Osteocyte (in vitro differentiated cells): Measurements from ENCODE around the gene DROSHA. TPM values are rescaled to one million over a fixed set of nuclear protein-coding genes. Genes with fewer than 3 reads are reported as not detected.

Experiments
- DNase-seq: peaks from one replicate; pipeline ENCODE4 v3.0.0; 2021; ENCODE audit warnings: mixed read lengths; ENCODE audit not compliant: unreplicated experiment; ENCODE audit errors: extremely low spot score
- H3K27ac Mint-ChIP-seq: one replicate; pipeline ENCODE4 v1.8.0; 2021; ENCODE audit warnings: mild to moderate bottlenecking, mixed read lengths; ENCODE audit not compliant: unreplicated experiment
- H3K27me3 Mint-ChIP-seq: one replicate; pipeline ENCODE4 v1.8.0; 2021; ENCODE audit warnings: mixed read lengths; ENCODE audit not compliant: unreplicated experiment
- H3K36me3 Mint-ChIP-seq: one replicate; pipeline ENCODE4 v1.8.0; 2021; ENCODE audit warnings: mixed read lengths; ENCODE audit not compliant: unreplicated experiment
- H3K4me1 Mint-ChIP-seq: one replicate; pipeline ENCODE4 v1.8.0; 2021; ENCODE audit warnings: mixed read lengths; ENCODE audit not compliant: unreplicated experiment
- H3K4me3 Mint-ChIP-seq: one replicate; pipeline ENCODE4 v1.8.0; 2021; ENCODE audit warnings: mild to moderate bottlenecking, moderate library complexity, mixed read lengths; ENCODE audit not compliant: unreplicated experiment
- H3K9me3 Mint-ChIP-seq: one replicate; pipeline ENCODE4 v1.8.0; 2021; ENCODE audit warnings: mixed read lengths; ENCODE audit not compliant: unreplicated experiment
- total RNA-seq: library from RNA; stranded (reverse); gene quantifications from 2 replicates; pipeline ENCODE4 v1.2.1, GENCODE V29; 2021
- TF ChIP-seq, protein P1 (sequence below): fragments of 200-600 bp; sonication (generic); IDR thresholded peaks from 2 replicates; pipeline ENCODE4 v1.5.0; 2021; ENCODE audit warnings: antibody characterized with exemption, mild to moderate bottlenecking, moderate library complexity

DROSHA gene
- total RNA-seq, 1 donor from 2014 or later: 70.9 TPM

- H3K27me3 Mint-ChIP-seq: no peaks in the 10 kb centered on the region
- no peaks in the 10 kb centered on the region for H3K36me3 Mint-ChIP-seq
- H3K9me3 Mint-ChIP-seq: no peaks in the 10 kb centered on the region
- H3K4me1 Mint-ChIP-seq: peaks cover 18% of the 10 kb centered on the region
- TF ChIP-seq, protein P1, sequence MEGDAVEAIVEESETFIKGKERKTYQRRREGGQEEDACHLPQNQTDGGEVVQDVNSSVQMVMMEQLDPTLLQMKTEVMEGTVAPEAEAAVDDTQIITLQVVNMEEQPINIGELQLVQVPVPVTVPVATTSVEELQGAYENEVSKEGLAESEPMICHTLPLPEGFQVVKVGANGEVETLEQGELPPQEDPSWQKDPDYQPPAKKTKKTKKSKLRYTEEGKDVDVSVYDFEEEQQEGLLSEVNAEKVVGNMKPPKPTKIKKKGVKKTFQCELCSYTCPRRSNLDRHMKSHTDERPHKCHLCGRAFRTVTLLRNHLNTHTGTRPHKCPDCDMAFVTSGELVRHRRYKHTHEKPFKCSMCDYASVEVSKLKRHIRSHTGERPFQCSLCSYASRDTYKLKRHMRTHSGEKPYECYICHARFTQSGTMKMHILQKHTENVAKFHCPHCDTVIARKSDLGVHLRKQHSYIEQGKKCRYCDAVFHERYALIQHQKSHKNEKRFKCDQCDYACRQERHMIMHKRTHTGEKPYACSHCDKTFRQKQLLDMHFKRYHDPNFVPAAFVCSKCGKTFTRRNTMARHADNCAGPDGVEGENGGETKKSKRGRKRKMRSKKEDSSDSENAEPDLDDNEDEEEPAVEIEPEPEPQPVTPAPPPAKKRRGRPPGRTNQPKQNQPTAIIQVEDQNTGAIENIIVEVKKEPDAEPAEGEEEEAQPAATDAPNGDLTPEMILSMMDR: no peak
- no peak overlapping the region for H3K27ac Mint-ChIP-seq
- H3K4me3 Mint-ChIP-seq: no peak overlapping the region
- DNase-seq: no peak
Measured at GRCh38 chr5:31378838-31379237, 153.1 kb downstream of the DROSHA start.

DNA sequence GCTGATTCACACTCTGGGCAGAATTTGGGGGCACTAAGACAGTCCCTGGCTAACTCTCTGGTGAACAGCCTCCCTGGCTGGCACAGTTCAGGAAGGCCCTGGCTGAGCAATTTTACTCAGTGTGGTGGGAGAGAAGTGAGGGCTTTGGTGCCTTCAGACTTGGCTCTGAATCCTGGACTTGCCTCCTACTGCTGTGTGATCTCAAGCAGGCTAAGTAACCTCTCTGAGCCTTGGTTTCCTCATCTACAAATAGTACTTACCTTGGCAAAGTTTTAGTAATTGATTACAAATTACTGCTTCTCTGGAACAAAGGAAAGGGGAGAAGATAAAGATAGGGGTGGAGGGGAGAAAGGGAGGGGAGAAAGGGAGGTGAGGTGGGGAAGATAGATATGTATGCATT lies 153.8 kb downstream of the DROSHA start:
- Mint-ChIP-seq H3K36me3 (no peaks in the 10 kb centered on the region), H3K27ac (no peak overlapping the region)
- DNase-seq: no peak

GRCh38 chr5:31377274-31377946 lies 154.5 kb downstream of the DROSHA start:
- no peak for DNase-seq
- Mint-ChIP-seq H3K4me3 (no peak overlapping the region), H3K27me3 (no peaks in the 10 kb centered on the region), H3K9me3 (no peaks in the 10 kb centered on the region), H3K36me3 (no peaks in the 10 kb centered on the region), H3K27ac (no peak overlapping the region), H3K4me1 (peaks cover 12% of the 10 kb centered on the region)
- TF ChIP-seq, protein P1: no peak

More for the DNA sequence above, 153.8 kb downstream of the DROSHA start:
- no peak overlapping the region for H3K4me3 Mint-ChIP-seq
- H3K9me3 Mint-ChIP-seq: no peaks in the 10 kb centered on the region
- peaks cover 18% of the 10 kb centered on the region for H3K4me1 Mint-ChIP-seq
- TF ChIP-seq, protein P1: no peak
- H3K27me3 Mint-ChIP-seq: no peaks in the 10 kb centered on the region

- Mint-ChIP-seq H3K27ac (no peak overlapping the region), H3K36me3 (no peaks in the 10 kb centered on the region)
- DNase-seq: no peak
Measured at GRCh38 chr5:31375999-31376720, 155.7 kb downstream of the DROSHA start.

DNA sequence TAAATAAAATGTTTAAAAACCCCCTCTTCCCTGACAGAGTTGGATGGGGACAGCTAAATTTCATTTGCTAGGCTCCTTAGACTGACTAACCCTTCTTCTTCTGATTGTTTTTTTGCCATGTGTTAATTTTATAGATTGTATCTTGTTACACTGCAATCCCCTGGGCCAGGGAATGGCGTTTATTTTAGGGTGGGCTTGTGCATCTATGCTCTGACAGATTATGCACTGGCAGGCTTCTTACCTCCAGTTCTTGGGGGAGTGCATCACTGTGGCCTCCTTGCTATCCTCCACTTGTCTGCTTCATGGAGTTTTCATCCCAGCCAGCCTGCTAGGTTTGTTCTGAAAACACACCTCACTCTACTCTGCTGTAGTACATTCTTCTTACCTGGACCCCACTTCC lies 159.8 kb downstream of the DROSHA start:
- Mint-ChIP-seq H3K9me3 (no peaks in the 10 kb centered on the region), H3K36me3 (no peaks in the 10 kb centered on the region), H3K27me3 (no peaks in the 10 kb centered on the region), H3K27ac (no peak overlapping the region), H3K4me1 (peaks cover 2% of the 10 kb centered on the region), H3K4me3 (no peak overlapping the region)
- TF ChIP-seq, protein P1: no peak
- DNase-seq: no peak

More at GRCh38 chr5:31375999-31376720, 155.7 kb downstream of the DROSHA start:
- TF ChIP-seq, protein P1: no peak
- no peak overlapping the region for H3K4me3 Mint-ChIP-seq
- H3K27me3 Mint-ChIP-seq: no peaks in the 10 kb centered on the region
- no peaks in the 10 kb centered on the region for H3K9me3 Mint-ChIP-seq
- H3K4me1 Mint-ChIP-seq: peaks cover 4% of the 10 kb centered on the region
